Middle frontal gyrus (tissue), 1 donor: ENCODE measurements around the gene PHF21B.

ENCODE experiments used
- DNase-seq: peaks from one replicate; pipeline ENCODE4 v3.0.0-alpha.2; 2015; ENCODE audit warnings: low spot score; ENCODE audit errors: extremely low spot score

The PHF21B gene

GRCh38 chr22:45014654-45015053 is 4.8 kb upstream of the PHF21B start:
- DNase-seq = no peak

DNA sequence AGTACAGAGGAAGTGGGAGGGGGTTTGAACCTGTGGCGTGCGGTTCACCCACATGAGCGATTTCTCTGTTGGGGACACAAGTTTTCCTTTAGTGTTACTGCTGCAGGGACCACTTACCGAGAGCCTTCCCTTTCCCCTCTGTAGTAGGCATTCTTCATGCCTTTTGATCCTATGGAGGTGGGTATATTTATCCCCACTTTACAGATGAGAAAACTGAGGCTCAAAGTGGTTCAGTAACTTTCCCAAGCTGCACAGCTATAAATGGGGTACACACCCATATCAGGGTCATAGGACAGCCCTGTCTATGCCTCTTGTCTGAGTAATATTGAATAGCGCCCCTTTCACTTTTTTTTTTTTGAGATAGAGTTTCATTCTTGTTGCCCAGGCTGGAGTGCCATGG is 3.3 kb upstream of the PHF21B start:
- DNase-seq = no peak

- DNase-seq = no peak
These were observed 711 bp upstream of the PHF21B start for GRCh38 chr22:45010532-45010900.

GRCh38 chr22:45008751-45009605 is 827 bp downstream of the PHF21B start:
- no peak for DNase-seq

GRCh38 chr22:45008186-45008681 is 1.6 kb downstream of the PHF21B start:
- no peak for DNase-seq

GRCh38 chr22:45007391-45008185 is 2.2 kb downstream of the PHF21B start:
- no peak for DNase-seq

- DNase-seq = no peak
These were observed 2.8 kb downstream of the PHF21B start for GRCh38 chr22:45006964-45007390.

- no peak for DNase-seq
These were observed 3.5 kb downstream of the PHF21B start for GRCh38 chr22:45006111-45006963.

DNA sequence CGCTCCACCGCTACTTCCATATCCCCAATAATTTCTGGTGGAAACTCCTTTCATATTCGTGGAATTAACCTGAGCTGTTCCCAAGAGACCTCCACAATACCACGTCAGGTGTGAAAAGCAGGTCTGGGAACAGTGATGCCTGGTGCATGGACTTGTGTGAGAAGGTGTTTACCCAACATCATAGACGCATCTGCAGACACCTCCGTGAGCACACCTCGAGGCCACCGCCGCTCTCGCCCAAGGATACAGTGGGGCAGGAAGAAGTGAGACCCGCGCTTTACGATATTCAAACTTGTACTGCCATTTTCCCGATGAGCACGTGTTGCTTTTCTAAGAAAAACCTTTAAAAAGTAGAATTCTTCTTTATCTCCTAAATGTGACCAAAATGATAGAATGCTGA is 8.2 kb downstream of the PHF21B start:
- DNase-seq = no peak

DNA sequence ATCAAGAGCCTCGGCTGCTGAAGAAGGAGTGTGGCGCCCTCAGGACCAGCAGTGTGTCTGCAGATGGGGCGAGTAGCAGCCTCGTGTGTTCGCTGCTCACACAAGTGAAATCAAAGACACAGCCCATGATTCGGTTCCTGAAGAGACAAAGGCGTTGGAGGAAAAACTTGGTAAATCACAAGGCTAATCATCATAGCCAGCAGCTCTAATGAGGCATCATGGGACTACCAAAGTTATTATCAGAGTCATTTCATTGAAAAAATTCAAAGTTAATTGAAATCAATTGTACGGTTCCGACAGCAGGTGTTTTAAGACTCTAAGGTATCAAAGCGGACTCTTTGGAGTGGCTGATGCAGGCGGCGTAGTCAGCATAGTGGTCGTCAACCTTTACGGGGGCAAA is 9.5 kb downstream of the PHF21B start:
- DNase-seq = no peak

DNA sequence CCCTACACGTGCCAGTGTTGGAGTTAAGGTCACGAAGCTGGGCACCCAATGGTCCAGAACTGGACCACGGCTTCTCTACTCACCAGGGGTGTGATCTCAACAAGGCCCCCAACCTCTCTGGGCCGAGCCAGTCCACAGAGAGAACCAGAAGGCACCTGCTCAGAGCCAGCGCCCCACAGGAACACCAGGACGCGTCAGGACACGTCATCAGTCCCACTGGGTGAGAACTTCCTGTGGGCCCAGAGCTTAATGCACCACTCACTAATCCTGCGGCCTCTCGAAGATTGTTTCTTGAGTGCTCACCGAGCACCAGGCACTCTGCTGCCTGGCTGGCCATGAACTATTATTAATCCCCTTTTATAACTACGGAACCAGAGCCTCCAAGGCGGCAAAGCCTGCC is 10.1 kb downstream of the PHF21B start:
- DNase-seq = no peak

DNA sequence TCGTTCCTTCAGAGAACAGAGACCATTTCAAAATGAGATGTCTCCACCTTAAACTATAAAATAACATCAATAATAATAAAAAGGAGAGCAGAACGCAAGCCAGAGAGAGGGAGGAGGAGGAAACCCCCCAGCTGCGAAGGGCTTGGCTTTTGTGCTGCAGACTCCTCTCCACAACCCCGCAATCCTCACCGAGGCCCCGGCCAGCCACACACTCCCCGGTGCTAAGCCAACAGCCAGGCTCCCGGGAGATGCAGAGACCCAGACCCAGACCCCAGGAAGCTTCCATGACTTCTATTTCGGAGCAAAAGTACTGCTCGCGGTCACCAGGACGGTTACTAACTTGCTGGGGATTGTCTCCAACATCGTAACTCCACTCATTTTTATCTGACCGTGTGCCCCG is 10.6 kb downstream of the PHF21B start:
- no peak for DNase-seq

DNA sequence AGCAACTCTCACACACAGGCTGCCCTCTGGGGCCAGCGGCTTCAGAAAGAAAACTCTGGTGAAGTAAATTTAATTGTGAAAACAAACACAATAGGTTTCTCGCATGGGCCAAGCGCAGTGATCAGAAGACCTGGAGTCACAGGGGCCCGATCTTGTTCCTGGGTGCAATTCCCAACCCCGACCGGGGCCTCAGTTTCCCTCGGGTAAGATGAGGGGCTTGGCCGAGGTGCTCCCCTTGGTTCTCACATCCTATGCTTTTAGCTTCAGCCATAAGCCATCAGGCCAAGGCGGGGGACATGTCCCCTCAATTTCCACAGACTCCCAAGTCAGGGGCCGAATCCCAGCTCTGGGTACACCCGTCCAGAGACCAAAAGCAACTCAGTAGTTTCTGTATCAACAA is 11.5 kb downstream of the PHF21B start:
- no peak for DNase-seq

DNA sequence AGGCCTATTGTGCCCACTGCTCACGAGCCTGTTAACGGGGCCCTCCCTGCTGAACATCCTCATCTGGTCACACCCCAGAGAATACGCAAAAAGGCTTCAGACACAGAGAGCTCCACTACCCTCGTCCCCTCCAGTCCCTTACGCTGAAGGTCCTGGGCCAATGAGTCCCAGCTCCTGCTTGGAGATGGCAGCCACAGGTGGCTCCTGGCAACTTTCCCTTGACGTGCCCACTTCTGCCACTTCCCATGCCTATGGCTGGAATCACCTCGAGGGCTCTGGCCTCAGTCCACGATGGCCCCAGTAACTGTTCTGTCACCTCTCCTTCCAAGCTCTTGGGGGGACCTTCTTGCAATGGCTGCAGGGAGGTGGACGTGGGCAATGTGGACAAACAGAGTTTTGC is 12.7 kb downstream of the PHF21B start:
- DNase-seq = no peak

DNA sequence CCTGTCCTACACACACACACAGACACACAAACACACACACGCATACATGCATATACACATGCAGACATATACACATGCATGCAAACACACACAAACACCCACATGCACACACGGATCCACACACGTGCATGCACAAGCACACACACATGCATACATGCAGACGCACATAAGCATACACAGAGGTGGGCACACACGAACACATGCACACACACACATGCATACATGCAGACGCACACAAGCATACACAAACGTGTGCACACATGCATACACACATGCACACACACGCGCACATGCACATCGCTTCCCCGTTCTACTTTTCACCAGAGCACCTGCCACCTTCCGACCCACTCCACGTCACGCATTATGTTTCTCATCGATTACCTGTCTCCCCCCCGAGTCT is 13.2 kb downstream of the PHF21B start:
- no peak for DNase-seq

DNA sequence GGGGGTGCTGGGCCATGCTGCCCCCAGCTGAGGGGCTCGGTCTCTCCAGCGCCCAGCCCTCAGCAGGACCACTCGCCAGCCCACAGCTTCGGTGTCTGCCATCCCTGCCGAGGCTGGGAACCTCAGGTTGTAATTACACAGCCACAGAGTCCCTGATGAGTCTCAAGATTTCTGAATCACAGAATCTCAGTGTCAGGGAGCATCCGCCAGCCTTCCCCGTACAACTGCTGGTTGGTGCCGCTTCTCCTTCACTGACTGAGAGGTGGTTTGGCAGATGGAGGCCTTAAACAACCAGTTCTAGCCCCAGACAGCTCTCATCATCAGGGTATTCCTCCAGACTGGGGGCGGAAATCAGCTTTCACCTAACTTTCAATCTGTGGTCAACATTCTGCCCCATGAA is 13.7 kb downstream of the PHF21B start:
- no peak for DNase-seq

DNA sequence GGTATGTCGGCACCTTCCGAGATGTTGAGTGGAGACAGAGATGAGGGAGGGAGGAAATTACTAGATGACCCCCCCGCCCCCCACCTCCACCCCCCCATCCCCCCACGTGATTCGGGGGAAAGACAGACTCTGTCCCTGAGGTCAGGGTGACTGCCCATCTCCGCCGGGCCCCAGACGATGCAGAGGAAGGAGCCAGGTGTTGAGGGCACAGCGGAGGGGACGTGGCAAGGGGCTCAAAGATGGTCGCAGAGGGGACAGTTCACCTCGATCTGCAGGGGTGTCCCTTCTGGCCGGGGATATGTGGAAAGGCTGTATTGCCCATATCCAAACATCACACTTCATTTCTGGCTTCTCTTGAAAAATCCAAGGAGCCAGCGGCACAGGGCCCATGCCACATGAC is 14.1 kb downstream of the PHF21B start:
- no peak for DNase-seq

DNA sequence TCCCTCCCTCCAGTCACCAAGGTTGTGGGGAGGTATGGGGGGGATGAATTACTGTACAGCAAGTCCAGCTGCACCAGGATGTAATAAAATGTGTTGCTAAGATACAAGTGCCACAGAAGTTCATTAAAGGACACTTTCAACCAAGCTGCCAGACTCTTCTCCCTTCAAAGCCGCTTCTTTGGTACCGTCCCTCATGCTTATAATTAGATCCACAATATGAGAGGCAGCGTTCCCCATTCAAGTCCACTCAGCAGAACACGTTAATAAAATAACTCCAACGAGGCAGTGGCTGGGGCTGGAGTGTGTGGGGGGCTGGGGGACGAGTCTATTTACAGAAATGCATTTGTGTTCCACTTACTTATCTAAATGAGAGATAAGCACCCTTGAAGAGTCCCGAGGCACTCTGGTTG is 14.7 kb downstream of the PHF21B start:
- no peak for DNase-seq

GRCh38 chr22:44994399-44995104 is 15.3 kb downstream of the PHF21B start:
- DNase-seq = no peak

- no peak for DNase-seq
These were observed 17.6 kb downstream of the PHF21B start for GRCh38 chr22:44992166-44992565.

- DNase-seq = no peak
These were observed 18.6 kb downstream of the PHF21B start for GRCh38 chr22:44991218-44991617.
